ENCODE measurements around the gene DNER. TPM values are rescaled to one million over a fixed set of nuclear protein-coding genes. Genes with fewer than 3 reads are reported as not detected.

The DNER gene
- total RNA-seq, 1 donor from 2014 or later = 1.2 TPM

- no peak for TF ChIP-seq CTCF (IDR thresholded peaks at IDR 0.05)
- no peaks in the 10 kb centered on the region for H3K36me3 ChIP-seq
- H3K4me3 ChIP-seq = no peak overlapping the region
- H3K27ac ChIP-seq = no peak overlapping the region
- DNase-seq (no peak), ATAC-seq (no peak)
- intact Hi-C loops (cut with DNase I) = no loop called here
- no peaks in the 10 kb centered on the region for H3K27me3 ChIP-seq (ENCODE audit: low read depth)
- no peaks in the 10 kb centered on the region for H3K9me3 ChIP-seq
- no peaks in the 10 kb centered on the region for H3K4me1 ChIP-seq
Measured at GRCh38 chr2:229492034-229492433, 222.3 kb downstream of the DNER start.

- no peak overlapping the region for H3K4me3 ChIP-seq
- DNase-seq = no peak
Measured at GRCh38 chr2:229490167-229490566, 224.2 kb downstream of the DNER start.

GRCh38 chr2:229489016-229489415 lies 225.3 kb downstream of the DNER start:
- Histone ChIP-seq H3K9me3 (no peaks in the 10 kb centered on the region), H3K27ac (no peak overlapping the region), H3K27me3 (ENCODE audit: low read depth) (no peaks in the 10 kb centered on the region), H3K4me3 (no peak overlapping the region), H3K36me3 (no peaks in the 10 kb centered on the region), H3K4me1 (no peaks in the 10 kb centered on the region)
- ATAC-seq (no peak), DNase-seq (no peak)
- no peak for TF ChIP-seq CTCF (IDR thresholded peaks at IDR 0.05)
- intact Hi-C loops (cut with DNase I) = no loop called here

More at GRCh38 chr2:229490167-229490566, 224.2 kb downstream of the DNER start:
- no peak for TF ChIP-seq CTCF (IDR thresholded peaks at IDR 0.05)
- Histone ChIP-seq H3K9me3 (no peaks in the 10 kb centered on the region), H3K27ac (no peak overlapping the region), H3K36me3 (no peaks in the 10 kb centered on the region), H3K4me1 (no peaks in the 10 kb centered on the region), H3K27me3 (ENCODE audit: low read depth) (no peaks in the 10 kb centered on the region)
- intact Hi-C loops (cut with DNase I) = no loop called here
- no peak for ATAC-seq

GRCh38 chr2:229488232-229488631 lies 226.1 kb downstream of the DNER start:
- H3K9me3 ChIP-seq = no peaks in the 10 kb centered on the region
- intact Hi-C loops (cut with DNase I) = no loop called here
- ATAC-seq (no peak), DNase-seq (no peak)
- H3K27me3 ChIP-seq (ENCODE audit: low read depth) = no peaks in the 10 kb centered on the region
- no peaks in the 10 kb centered on the region for H3K36me3 ChIP-seq
- TF ChIP-seq CTCF (IDR thresholded peaks at IDR 0.05) = no peak
- H3K4me3 ChIP-seq = no peak overlapping the region
- H3K4me1 ChIP-seq = no peaks in the 10 kb centered on the region
- H3K27ac ChIP-seq = no peak overlapping the region

- Histone ChIP-seq H3K4me1 (no peaks in the 10 kb centered on the region), H3K4me3 (no peak overlapping the region), H3K36me3 (no peaks in the 10 kb centered on the region), H3K27me3 (ENCODE audit: low read depth) (no peaks in the 10 kb centered on the region), H3K9me3 (no peaks in the 10 kb centered on the region), H3K27ac (no peak overlapping the region)
- ATAC-seq (no peak), DNase-seq (no peak)
- TF ChIP-seq CTCF (IDR thresholded peaks at IDR 0.05) = no peak
- intact Hi-C loops (cut with DNase I) = no loop called here
Measured at GRCh38 chr2:229486673-229487072, 227.7 kb downstream of the DNER start.

GRCh38 chr2:229485857-229486256 lies 228.5 kb downstream of the DNER start:
- no peak for DNase-seq
- Histone ChIP-seq H3K36me3 (no peaks in the 10 kb centered on the region), H3K27me3 (ENCODE audit: low read depth) (no peaks in the 10 kb centered on the region), H3K4me3 (no peak overlapping the region), H3K9me3 (no peaks in the 10 kb centered on the region), H3K27ac (no peak overlapping the region), H3K4me1 (no peaks in the 10 kb centered on the region)
- ATAC-seq = no peak
- intact Hi-C loops (cut with DNase I) = no loop called here
- no peak for TF ChIP-seq CTCF (IDR thresholded peaks at IDR 0.05)
